HepG2 (cell line): Measurements from ENCODE around the gene BTBD7. TPM values are rescaled to one million over a fixed set of nuclear protein-coding genes. Genes with fewer than 3 reads are reported as not detected.

Source experiments
- ATAC-seq: fragments of 200-7000 bp; cut with Tn5 transposase; 3 replicates; pipeline ENCODE4 v1.9.1; 2020; ENCODE audit warnings: mild to moderate bottlenecking, moderate library complexity
- BruUV-seq: library from RNA; stranded (reverse); fragments of 400-500 nt; replicated peaks from 2 replicates; lab custom pipeline; 2021; lab: Mats Ljungman, UMichigan
- CTCF ChIA-PET: fragments of 300-600 bp; formaldehyde crosslinking; extraction: SDS; loops from one replicate; lab custom pipeline; 2021; ENCODE audit warnings: low total read pairs, inconsistent platforms, low intra/inter-chr PET ratio; lab: Yijun Ruan, JAX
- POLR2A ChIA-PET: fragments of 350-600 bp; sonication (Branson Sonifier 250); formaldehyde crosslinking; loops from one replicate; lab custom pipeline; 2020; ENCODE audit warnings: antibody characterized with exemption, inconsistent platforms; lab: Yijun Ruan, JAX
- DNase-seq: peaks from one replicate; pipeline ENCODE4 v3.0.0-alpha.2; 2015; ENCODE audit warnings: low spot score
- FAIRE-seq: peaks from 3 replicates; lab custom pipeline; 2011; peaks lifted over from hg19 to GRCh38; lab: Jason Lieb, UNC
- H2AFZ ChIP-seq: one replicate; pipeline ENCODE4 v1.6.1; 2011; ENCODE audit warnings: low read length, inconsistent platforms
- H3K27ac ChIP-seq: fragments of 300-600 bp; 3 replicates; pipeline ENCODE4 v1.8.0; 2011; ENCODE audit warnings: mixed run types, mild to moderate bottlenecking, mixed read lengths, low read length, inconsistent platforms; ENCODE audit not compliant: insufficient read depth; ENCODE audit errors: extremely low read length
- H3K27me3 ChIP-seq, 2 experiments: fragments of 200-600 bp in 1 of 2; 2 replicates in 1 of 2; 3 replicates in 1 of 2; pipeline versions ENCODE4 v1.6.0 to v1.8.0; 2011; ENCODE audit warnings: low read length in 2 of 2, mild to moderate bottlenecking in 2 of 2, moderate library complexity in 2 of 2, inconsistent platforms in 1 of 2; ENCODE audit not compliant: insufficient read depth in 2 of 2, control insufficient read depth in 1 of 2
- H3K36me3 ChIP-seq, 2 experiments: fragments of 200-600 bp in 1 of 2; replicated peaks in 1 of 2; 2 replicates in 1 of 2; 3 replicates in 1 of 2; pipeline versions ENCODE4 v1.5.1 to v1.8.0; 2011; ENCODE audit warnings: low read length in 2 of 2, inconsistent platforms in 1 of 2; ENCODE audit not compliant: insufficient read depth in 2 of 2, control insufficient read depth in 1 of 2
- H3K4me1 ChIP-seq: 2 replicates; pipeline ENCODE4 v1.5.1; 2012; ENCODE audit warnings: low read length, inconsistent platforms; ENCODE audit not compliant: insufficient read depth
- H3K4me2 ChIP-seq: 2 replicates; pipeline ENCODE4 v1.6.0; 2011; ENCODE audit warnings: low read depth, low read length, inconsistent platforms
- H3K4me3 ChIP-seq, 3 experiments: fragments of 200-600 bp in 1 of 3; sonication (generic), shearing (Covaris generic) in 1 of 3; replicated peaks in 1 of 3; 2 replicates each; pipeline ENCODE4 v1.5.1; 2011 to 2016; ENCODE audit warnings: low read length in 3 of 3, inconsistent platforms in 2 of 3, low read depth in 2 of 3, mild to moderate bottlenecking in 2 of 3, control low read depth in 1 of 3, mixed read lengths in 1 of 3; ENCODE audit not compliant: insufficient read depth in 1 of 3
- H3K79me2 ChIP-seq: one replicate; pipeline ENCODE4 v1.6.1; 2011; ENCODE audit warnings: low read length, inconsistent platforms; ENCODE audit not compliant: insufficient read depth
- H3K9ac ChIP-seq: 2 replicates; pipeline ENCODE4 v1.6.0; 2011; ENCODE audit warnings: mild to moderate bottlenecking, low read depth, low read length, inconsistent platforms; ENCODE audit not compliant: insufficient read depth
- H3K9me3 ChIP-seq: 2 replicates; pipeline ENCODE4 v1.5.1; 2012; ENCODE audit warnings: mild to moderate bottlenecking, low read length
- H4K20me1 ChIP-seq: 2 replicates; pipeline ENCODE4 v1.6.0; 2011; ENCODE audit warnings: inconsistent platforms, mild to moderate bottlenecking, low read length, moderate library complexity; ENCODE audit not compliant: insufficient read depth
- ARID3A ChIP-seq: IDR thresholded peaks from 2 replicates; pipeline ENCODE4 v1.6.1; 2012; ENCODE audit warnings: low read depth, low read length, improper control_type of control experiment
- HNRNPK ChIP-seq: fragments of 200-400 bp; formaldehyde crosslinking; IDR thresholded peaks from 2 replicates; pipeline ENCODE4 v1.6.1; 2018; ENCODE audit warnings: low read length, low read depth, moderate library complexity, mild to moderate bottlenecking; ENCODE audit not compliant: poor library complexity, severe bottlenecking
- HOXA9 ChIP-seq: sonication (generic); formaldehyde crosslinking; IDR thresholded peaks from 2 replicates; pipeline ENCODE4 v1.8.1; 2022; ENCODE audit warnings: missing genetic modification reagents, mild to moderate bottlenecking, moderate library complexity, borderline replicate concordance
- JARID2 ChIP-seq: sonication (generic); formaldehyde crosslinking; IDR thresholded peaks from 2 replicates; pipeline ENCODE4 v1.8.1; 2023; ENCODE audit warnings: missing genetic modification reagents, inconsistent platforms; ENCODE audit not compliant: insufficient replicate concordance
- MBNL3 ChIP-seq: fragments of 250-450 bp; sonication (Bioruptor Pico); conservative IDR thresholded peaks from 2 replicates; pipeline ENCODE4 v1.8.0; 2022; ENCODE audit warnings: mild to moderate bottlenecking, inconsistent platforms
- MIER2 ChIP-seq: IDR thresholded peaks from 2 replicates; pipeline ENCODE4 v1.6.1; 2016; ENCODE audit warnings: missing biosample characterization, missing genetic modification reagents
- NFYC ChIP-seq: IDR thresholded peaks from 2 replicates; pipeline ENCODE4 v1.6.1; 2016; ENCODE audit warnings: missing genetic modification reagents, missing compliant biosample characterization
- PRDM4 ChIP-seq: sonication (generic); formaldehyde crosslinking; IDR thresholded peaks from 2 replicates; pipeline ENCODE4 v1.9.0; 2021; ENCODE audit warnings: missing genetic modification reagents, borderline replicate concordance
- STAT6 ChIP-seq: sonication (generic); formaldehyde crosslinking; IDR thresholded peaks from 2 replicates; pipeline ENCODE4 v1.4.0; 2020; ENCODE audit warnings: missing genetic modification reagents, mild to moderate bottlenecking, borderline replicate concordance
- ZBTB8A ChIP-seq: sonication (generic); formaldehyde crosslinking; IDR thresholded peaks from 2 replicates; pipeline ENCODE4 v1.4.0; 2020; ENCODE audit warnings: mild to moderate bottlenecking, low read depth, missing genetic modification reagents, borderline replicate concordance
- ZNF335 ChIP-seq: sonication (generic); formaldehyde crosslinking; IDR thresholded peaks from 2 replicates; pipeline ENCODE4 v1.4.0; 2020; ENCODE audit warnings: missing genetic modification reagents
- ZNF367 ChIP-seq: sonication (generic); formaldehyde crosslinking; IDR thresholded peaks from 2 replicates; pipeline ENCODE4 v1.4.0; 2020; ENCODE audit warnings: missing genetic modification reagents, borderline replicate concordance
- ZNF567 ChIP-seq: sonication (generic); formaldehyde crosslinking; IDR thresholded peaks from 2 replicates; pipeline ENCODE4 v1.8.1; 2023; ENCODE audit warnings: mild to moderate bottlenecking, missing genetic modification reagents, borderline replicate concordance
- ZNF878 ChIP-seq: sonication (generic); formaldehyde crosslinking; IDR thresholded peaks from 2 replicates; pipeline ENCODE4 v1.8.1; 2023; ENCODE audit warnings: mild to moderate bottlenecking, missing genetic modification reagents, moderate library complexity
- WGBS: methylation state at CpG from one replicate; pipeline ENCODE4 v1.1.6; 2017; ENCODE audit warnings: low lambda C conversion rate; 5-methylcytosine and 5-hydroxymethylcytosine counted together
- in situ Hi-C: cut with HindIII; loops from 2 replicates; pipeline ENCODE4 v1.10.0; 2017; ENCODE audit warnings: low pct_unique_long_range_greater_than_20kb; ENCODE audit not compliant: extremely low pct_ligation_motif_present
- intact Hi-C: fragments of 100-400 bp; cut with micrococcal nuclease; formaldehyde crosslinking; loops from one replicate; pipeline ENCODE4 v1.10.0; 2022; ENCODE audit not compliant: unreplicated experiment
- polyA plus RNA-seq, 8 experiments: library from polyadenylated mRNA; depleted of rRNA in 3 of 8; stranded (reverse) in 7 of 8; unstranded in 1 of 8; fragments of >200 nt; fragmentation: Illumina TruSeq in 4 of 8; extraction: Trizol in 4 of 8; gene quantifications; 2 replicates each; pipeline versions ENCODE4 v1.2.1 to v1.2.3, GENCODE V29; 2011 to 2016; ENCODE audit warnings: low read depth in 4 of 8, missing spikeins in 1 of 8, mixed read lengths in 1 of 8; ENCODE audit not compliant: insufficient read depth in 1 of 8
- total RNA-seq, 5 experiments: library from RNA; depleted of rRNA; stranded (reverse); fragments of >200 nt; fragmentation: Illumina TruSeq; extraction: Trizol; gene quantifications; 2 replicates each; pipeline ENCODE4 v1.2.3, GENCODE V29; 2016; ENCODE audit warnings: low read depth in 1 of 5
- TF ChIP-seq, protein P1 (sequence below): sonication (generic); formaldehyde crosslinking; IDR thresholded peaks from 2 replicates; pipeline ENCODE4 v1.5.0; 2020; ENCODE audit warnings: mild to moderate bottlenecking, missing genetic modification reagents, moderate library complexity

Gene BTBD7
- total and polyA plus RNA-seq, 2 of the 13 experiments (the other 11 are each of a cell fraction or from before 2014, with no cell fraction given), result 11.6 to 15.2 TPM

DNA sequence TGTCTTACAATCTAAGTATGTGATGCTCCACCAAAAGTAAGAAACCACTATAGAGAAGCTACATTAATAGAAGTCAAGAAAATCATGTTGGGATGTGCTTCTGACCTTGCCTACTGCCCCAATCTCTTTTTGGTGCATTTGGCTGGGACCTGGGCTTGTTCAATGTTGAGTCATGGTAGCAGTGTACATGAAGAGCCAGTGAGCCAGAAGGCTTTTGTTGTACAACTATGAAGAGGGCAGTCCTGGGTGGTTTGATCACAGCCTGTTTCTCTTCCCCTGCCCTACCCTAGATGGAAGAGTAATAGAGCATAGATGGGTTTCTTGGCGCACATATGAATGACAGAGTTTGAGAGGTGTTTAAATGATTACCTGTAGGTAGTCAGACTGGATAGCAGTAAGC, 69.4 kb downstream of the BTBD7 start:
- no peak overlapping the region for H3K4me3 ChIP-seq
- H2AFZ ChIP-seq, result no peak overlapping the region
- H3K9ac ChIP-seq, result no peak overlapping the region
- no peak overlapping the region for H3K4me2 ChIP-seq
- ATAC-seq, result no peak
- no peaks in the 10 kb centered on the region for H3K79me2 ChIP-seq
- in situ Hi-C loops, result no loop called here
- CTCF ChIA-PET, result no interaction called here
- H3K36me3 ChIP-seq, result peaks cover 7 to 25% of the 10 kb centered on the region in 2 experiments
- POLR2A ChIA-PET, result no interaction called here
- H3K4me1 ChIP-seq, result peaks cover 22% of the 10 kb centered on the region
- BruUV-seq, result no TSS peak
- FAIRE-seq, result no peak
- DNase-seq, result no peak
- no peaks in the 10 kb centered on the region for H3K27me3 ChIP-seq
- no peaks in the 10 kb centered on the region for H3K9me3 ChIP-seq
- intact Hi-C loops, result no loop called here
- H4K20me1 ChIP-seq, result no peaks in the 10 kb centered on the region
- 100% methylated on average over 1 of the region's 1 CpG for WGBS
- H3K27ac ChIP-seq, result no peak overlapping the region
- TF ChIP-seq ZBTB8A (CRISPR knock-in tag) (no peak), ZNF335 (CRISPR knock-in tag) (no peak), STAT6 (CRISPR knock-in tag) (no peak), ZNF878 (CRISPR knock-in tag) (no peak), ARID3A (no peak), MIER2 (CRISPR knock-in tag) (no peak), NFYC (CRISPR knock-in tag) (no peak), ZNF567 (no peak), PRDM4 (CRISPR knock-in tag) (no peak), MBNL3 (CRISPR knock-in tag) (no peak), ZNF367 (CRISPR knock-in tag) (no peak), JARID2 (no peak), HNRNPK (no peak), HOXA9 (CRISPR knock-in tag) (no peak)
- TF ChIP-seq, protein P1, sequence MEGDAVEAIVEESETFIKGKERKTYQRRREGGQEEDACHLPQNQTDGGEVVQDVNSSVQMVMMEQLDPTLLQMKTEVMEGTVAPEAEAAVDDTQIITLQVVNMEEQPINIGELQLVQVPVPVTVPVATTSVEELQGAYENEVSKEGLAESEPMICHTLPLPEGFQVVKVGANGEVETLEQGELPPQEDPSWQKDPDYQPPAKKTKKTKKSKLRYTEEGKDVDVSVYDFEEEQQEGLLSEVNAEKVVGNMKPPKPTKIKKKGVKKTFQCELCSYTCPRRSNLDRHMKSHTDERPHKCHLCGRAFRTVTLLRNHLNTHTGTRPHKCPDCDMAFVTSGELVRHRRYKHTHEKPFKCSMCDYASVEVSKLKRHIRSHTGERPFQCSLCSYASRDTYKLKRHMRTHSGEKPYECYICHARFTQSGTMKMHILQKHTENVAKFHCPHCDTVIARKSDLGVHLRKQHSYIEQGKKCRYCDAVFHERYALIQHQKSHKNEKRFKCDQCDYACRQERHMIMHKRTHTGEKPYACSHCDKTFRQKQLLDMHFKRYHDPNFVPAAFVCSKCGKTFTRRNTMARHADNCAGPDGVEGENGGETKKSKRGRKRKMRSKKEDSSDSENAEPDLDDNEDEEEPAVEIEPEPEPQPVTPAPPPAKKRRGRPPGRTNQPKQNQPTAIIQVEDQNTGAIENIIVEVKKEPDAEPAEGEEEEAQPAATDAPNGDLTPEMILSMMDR, result no peak
